ENCODE measurements around the gene PFKFB2. TPM values are rescaled to one million over a fixed set of nuclear protein-coding genes. Genes with fewer than 3 reads are reported as not detected.

Gene PFKFB2
- total RNA-seq, 1 donor from 2014 or later: 107 TPM

DNA sequence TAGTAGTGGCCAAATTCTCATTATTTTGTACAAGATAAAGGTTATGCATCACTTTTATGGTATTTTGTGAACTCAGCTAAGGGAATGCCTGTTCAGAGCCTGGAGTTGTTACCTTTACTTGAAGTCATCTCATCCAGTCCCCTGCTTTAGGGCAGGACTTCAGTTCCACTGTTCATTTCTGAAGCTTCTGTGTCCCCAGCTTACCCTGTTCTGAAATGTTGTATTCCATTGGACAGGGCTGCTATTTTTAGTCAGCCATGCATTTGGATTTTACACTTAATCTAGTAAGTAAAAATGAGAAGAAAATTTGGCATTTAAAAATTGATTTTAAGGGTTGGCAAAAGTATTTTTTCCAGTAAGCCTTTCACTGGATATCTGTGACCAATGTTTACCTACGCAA, 23.9 kb downstream of the PFKFB2 start:
- Histone ChIP-seq H3K27me3 (ENCODE audit: low read depth) (no peaks in the 10 kb centered on the region), H3K4me3 (peak overlapping the region; percentile 5), H3K9me3 (replicated peaks) (no peaks in the 10 kb centered on the region), H3K4me1 (peaks cover 69% of the 10 kb centered on the region), H3K27ac (replicated peaks) (peak overlapping the region; percentile 55), H3K36me3 (peaks cover 55% of the 10 kb centered on the region)
- intact Hi-C loops (cut with micrococcal nuclease): no loop called here
- no peak for DNase-seq
- TF ChIP-seq, protein P1, sequence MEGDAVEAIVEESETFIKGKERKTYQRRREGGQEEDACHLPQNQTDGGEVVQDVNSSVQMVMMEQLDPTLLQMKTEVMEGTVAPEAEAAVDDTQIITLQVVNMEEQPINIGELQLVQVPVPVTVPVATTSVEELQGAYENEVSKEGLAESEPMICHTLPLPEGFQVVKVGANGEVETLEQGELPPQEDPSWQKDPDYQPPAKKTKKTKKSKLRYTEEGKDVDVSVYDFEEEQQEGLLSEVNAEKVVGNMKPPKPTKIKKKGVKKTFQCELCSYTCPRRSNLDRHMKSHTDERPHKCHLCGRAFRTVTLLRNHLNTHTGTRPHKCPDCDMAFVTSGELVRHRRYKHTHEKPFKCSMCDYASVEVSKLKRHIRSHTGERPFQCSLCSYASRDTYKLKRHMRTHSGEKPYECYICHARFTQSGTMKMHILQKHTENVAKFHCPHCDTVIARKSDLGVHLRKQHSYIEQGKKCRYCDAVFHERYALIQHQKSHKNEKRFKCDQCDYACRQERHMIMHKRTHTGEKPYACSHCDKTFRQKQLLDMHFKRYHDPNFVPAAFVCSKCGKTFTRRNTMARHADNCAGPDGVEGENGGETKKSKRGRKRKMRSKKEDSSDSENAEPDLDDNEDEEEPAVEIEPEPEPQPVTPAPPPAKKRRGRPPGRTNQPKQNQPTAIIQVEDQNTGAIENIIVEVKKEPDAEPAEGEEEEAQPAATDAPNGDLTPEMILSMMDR (IDR thresholded peaks at IDR 0.05; ENCODE audit: borderline replicate concordance): no peak

DNA sequence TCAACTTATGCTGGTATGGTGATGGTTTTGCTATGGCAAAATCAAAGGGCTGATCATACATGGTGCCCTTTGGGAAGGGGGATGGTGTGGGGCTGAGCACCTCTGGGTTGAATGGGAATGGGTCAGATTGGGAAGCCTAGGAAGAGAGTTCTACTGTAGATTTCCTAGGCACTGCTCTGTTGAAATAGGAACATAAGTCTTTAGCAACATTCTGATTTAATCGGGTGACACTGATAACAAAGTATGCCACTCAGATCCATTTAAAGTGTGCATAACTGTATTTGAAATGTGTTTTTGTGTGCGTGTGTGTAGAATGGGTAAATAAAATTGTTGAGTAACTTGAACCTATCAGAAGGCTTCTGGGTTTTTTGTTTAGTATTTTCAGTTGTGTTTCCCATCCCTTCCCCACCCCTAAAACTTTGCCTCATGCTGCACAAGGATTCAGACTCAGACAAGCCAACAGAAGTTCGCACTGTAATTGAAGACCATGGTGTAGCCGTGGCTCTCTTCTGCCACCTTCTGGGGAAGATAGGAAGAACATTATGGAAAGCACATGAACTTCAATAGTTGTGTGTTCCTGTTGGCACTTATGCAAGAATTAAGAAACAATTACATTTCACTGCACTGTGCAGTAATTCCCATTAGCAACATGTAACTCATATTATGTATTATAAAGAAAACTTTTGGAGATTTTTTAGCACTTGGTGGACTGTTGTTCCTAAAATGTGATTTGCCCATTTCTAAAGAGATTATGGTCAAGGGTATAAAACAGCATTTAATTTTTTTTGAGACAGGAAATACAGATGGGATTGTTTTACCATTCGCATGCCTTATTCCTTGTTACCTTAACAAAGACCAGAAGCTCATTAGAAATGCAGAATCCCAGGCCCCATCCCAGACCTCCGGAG, 24.6 kb downstream of the PFKFB2 start:
- TF ChIP-seq, protein P1 (IDR thresholded peaks at IDR 0.05; ENCODE audit: borderline replicate concordance): peak; percentile 94
- H3K27me3 ChIP-seq (ENCODE audit: low read depth): no peaks in the 10 kb centered on the region
- H3K9me3 ChIP-seq (replicated peaks): no peaks in the 10 kb centered on the region
- peaks cover 62% of the 10 kb centered on the region for H3K4me1 ChIP-seq
- peak overlapping the region; percentile 5 for H3K4me3 ChIP-seq
- intact Hi-C loops (cut with micrococcal nuclease): no loop called here
- H3K27ac ChIP-seq (replicated peaks): peak overlapping the region; percentile 55
- peaks cover 47% of the 10 kb centered on the region for H3K36me3 ChIP-seq
- no peak for DNase-seq

- TF ChIP-seq, protein P1 (IDR thresholded peaks at IDR 0.05; ENCODE audit: borderline replicate concordance): no peak
- Histone ChIP-seq H3K9me3 (replicated peaks) (no peaks in the 10 kb centered on the region), H3K4me1 (peaks cover 52% of the 10 kb centered on the region), H3K27me3 (ENCODE audit: low read depth) (no peaks in the 10 kb centered on the region), H3K27ac (replicated peaks) (peak overlapping the region; percentile 6), H3K4me3 (no peak overlapping the region), H3K36me3 (peaks cover 40% of the 10 kb centered on the region)
- intact Hi-C loops (cut with micrococcal nuclease): no loop called here
- no peak for DNase-seq
Measured at GRCh38 chr1:207078578-207079132, 25.6 kb downstream of the PFKFB2 start.

GRCh38 chr1:207079706-207080241, 26.7 kb downstream of the PFKFB2 start:
- H3K4me3 ChIP-seq: no peak overlapping the region
- H3K27me3 ChIP-seq (ENCODE audit: low read depth): no peaks in the 10 kb centered on the region
- peaks cover 45% of the 10 kb centered on the region for H3K4me1 ChIP-seq
- DNase-seq: no peak
- peaks cover 30% of the 10 kb centered on the region for H3K36me3 ChIP-seq
- no peaks in the 10 kb centered on the region for H3K9me3 ChIP-seq (replicated peaks)
- no peak overlapping the region for H3K27ac ChIP-seq (replicated peaks)
- intact Hi-C loops (cut with micrococcal nuclease): loop anchor here (5.0 kb wide), 1 partner anchor 328 kb away; no protein-coding TSS in a partner anchor
- TF ChIP-seq, protein P1 (IDR thresholded peaks at IDR 0.05; ENCODE audit: borderline replicate concordance): no peak

DNA sequence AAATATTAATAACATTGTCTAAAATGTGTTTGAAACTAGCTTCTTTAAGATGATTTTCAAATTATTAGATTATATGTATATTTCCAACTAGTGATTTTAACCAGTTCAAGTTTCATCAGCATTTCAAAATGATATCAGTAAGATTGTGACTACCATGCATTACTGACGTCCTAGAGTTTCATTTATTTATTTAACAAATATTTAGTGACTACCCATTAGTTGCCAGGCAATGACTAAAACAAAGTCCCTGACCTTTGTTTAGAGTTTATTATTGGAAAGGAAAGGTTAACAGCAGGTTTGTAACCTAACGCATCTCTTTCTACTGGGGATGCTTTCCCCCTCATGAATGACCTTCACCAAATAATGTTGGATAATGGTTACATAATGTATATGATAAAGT, 28.0 kb downstream of the PFKFB2 start:
- TF ChIP-seq, protein P1 (IDR thresholded peaks at IDR 0.05; ENCODE audit: borderline replicate concordance): no peak

More for the DNA sequence above, 28.0 kb downstream of the PFKFB2 start:
- intact Hi-C loops (cut with micrococcal nuclease): loop anchor here (5.0 kb wide), 1 partner anchor 326 kb away; no protein-coding TSS in a partner anchor
- Histone ChIP-seq H3K36me3 (peaks cover 25% of the 10 kb centered on the region), H3K4me1 (peaks cover 35% of the 10 kb centered on the region), H3K27me3 (ENCODE audit: low read depth) (no peaks in the 10 kb centered on the region), H3K27ac (replicated peaks) (no peak overlapping the region), H3K9me3 (replicated peaks) (no peaks in the 10 kb centered on the region), H3K4me3 (no peak overlapping the region)
- no peak for DNase-seq

Data from left ventricle myocardium inferior (tissue), 1 donor.